Dermis microvascular lymphatic vessel endothelial cell (primary cell): Measurements from ENCODE around the gene ITGB4. TPM values are rescaled to one million over a fixed set of nuclear protein-coding genes. Genes with fewer than 3 reads are reported as not detected.
"Not testable (repeated sequence)": the region's sequence is repeated elsewhere in the genome, so short reads cannot be mapped to it uniquely, and the experiment has no call there.

Experiments
- DNase-seq, 2 donors: peaks; one replicate each; pipeline versions ENCODE4 v3.0.0 to v3.0.0-alpha.2; 2010; ENCODE audit warnings: low read depth in 2 of 2
- total RNA-seq: library from RNA; depleted of rRNA; stranded (reverse); fragments of >200 nt; gene quantifications from 2 replicates; pipeline ENCODE4 v1.2.1, GENCODE V29; 2014

ITGB4 gene
- total RNA-seq, 1 donor from 2014 or later, result 37.6 TPM

DNA sequence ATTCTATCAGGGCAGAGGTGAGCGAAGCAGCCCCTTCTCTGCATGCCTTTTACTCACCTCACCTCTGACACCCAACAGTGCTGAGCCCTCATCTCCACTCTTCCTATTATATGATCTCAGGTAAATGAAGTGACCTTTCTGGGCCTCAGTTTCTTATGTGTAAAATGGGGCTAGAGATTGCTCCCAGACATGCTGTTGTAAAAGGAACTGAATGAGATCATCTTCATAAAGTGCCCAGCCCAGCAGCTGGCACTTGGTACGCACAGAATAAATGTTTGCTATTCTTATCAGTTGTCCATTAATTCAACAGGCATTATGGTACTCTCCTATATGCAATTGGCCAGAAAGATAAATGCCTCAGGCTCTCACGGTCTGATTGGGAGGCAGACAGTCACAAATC is 48.3 kb downstream of the ITGB4 start:
- DNase-seq, result no peak

DNA sequence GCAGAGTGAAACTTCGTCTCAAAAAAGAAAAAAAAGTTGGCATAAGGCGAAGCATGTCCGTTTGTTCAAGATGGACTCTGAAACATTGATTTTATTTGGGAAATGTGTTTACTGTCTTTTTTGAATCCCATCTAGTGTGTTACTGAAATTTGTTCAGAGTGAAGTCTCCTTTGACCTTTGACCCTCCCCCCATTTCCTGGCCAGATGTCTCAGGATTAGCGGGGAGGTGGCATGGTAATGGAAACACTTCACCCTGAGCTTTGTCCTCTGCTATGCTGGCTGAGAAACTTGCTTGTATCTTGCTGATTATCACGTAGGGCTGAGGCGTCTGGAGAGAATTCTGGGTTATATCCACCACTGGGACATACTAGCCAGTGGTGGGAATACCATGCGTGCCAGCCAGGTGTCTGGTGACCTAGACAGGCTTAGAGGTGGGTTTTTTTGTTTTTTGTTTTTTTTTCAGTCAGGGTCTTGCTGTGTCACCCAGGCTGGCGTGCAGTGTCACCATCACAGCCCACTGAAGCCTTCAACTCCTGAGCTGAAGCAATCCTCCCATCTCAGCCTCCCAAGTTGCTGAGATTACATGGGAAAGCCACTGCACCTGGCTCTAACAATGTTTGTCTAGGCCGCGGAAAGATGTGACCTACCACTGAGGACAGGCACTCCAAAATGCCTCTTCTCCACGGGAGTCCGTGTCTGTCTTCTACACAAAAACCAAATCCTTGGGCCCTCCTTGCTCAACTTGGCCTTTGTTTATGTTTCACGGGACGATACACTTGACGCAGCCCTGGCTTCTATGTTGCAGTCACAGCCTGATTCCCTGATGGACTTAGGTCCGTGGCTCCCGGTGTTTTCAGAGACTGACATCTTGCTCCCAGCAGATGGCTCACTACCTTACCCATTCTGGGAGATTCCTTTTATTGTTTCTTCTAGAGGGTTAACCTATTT is 50.3 kb downstream of the ITGB4 start:
- DNase-seq, result peak in 1 of 2 donors; percentile 52

DNA sequence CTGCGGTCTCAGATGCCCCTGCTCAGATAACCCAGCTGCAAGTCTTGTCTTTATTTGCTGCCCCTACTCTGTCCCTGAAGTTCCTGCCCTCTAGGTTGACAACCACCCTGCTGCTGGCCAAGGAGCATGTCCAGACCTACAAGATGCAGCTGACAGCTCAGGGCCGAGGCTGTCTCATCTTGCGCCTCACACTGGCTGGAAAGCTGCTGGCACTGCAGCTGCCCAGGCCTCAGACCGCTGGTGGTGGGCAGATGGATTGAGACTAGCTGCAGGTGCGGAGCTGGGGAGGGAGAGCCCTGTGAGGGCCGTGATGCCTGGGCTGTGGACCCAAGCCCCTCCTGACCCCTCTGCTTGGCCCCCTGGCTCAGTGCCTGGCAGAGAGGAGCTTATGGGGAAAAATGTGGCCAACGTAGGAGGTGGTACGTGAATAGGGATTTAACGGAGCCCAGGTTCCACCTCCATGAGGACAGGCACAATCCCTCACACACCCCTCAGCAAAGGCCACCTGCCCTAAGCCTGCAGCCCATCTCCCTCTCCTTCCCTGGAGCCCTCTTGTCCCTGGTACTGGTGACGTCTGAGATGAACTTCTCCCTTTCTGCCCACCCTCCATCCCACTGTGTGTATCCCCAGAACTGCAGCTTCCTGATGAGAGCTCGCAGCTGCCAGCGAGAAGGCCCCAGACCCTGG is 52.0 kb downstream of the ITGB4 start:
- DNase-seq, result no peak

DNA sequence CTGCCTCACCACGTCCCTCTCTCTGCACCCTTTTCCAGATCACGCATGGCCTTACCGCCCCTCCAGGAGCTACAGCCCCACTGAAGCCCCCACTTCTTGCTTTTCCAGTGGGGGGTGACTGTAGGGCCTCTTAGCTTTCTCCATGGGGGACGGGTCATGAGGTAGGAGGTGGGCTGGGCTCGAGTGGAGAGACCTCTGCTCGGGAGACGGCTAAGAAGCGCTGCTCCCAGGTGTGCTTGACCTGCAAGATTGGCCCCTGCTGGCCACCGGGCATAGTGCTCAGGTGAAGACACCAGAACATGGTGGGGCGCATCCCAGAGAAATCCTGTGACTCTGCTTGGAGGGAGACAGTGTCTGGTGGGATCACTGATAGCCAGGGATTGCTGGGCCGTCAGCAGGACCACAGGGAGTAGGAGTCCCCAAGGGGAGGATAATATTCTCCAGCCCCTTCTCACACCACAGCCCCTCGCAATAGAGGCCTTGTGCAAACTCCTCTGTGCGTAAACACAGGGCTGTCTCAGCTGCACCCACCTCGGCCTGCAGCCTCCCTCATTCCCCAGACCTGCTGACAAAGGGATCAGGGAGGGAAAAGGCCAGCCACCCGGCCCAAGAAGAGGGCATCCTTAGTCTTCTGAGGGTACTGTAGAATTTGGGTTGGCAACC is 52.7 kb downstream of the ITGB4 start:
- no peak for DNase-seq

DNA sequence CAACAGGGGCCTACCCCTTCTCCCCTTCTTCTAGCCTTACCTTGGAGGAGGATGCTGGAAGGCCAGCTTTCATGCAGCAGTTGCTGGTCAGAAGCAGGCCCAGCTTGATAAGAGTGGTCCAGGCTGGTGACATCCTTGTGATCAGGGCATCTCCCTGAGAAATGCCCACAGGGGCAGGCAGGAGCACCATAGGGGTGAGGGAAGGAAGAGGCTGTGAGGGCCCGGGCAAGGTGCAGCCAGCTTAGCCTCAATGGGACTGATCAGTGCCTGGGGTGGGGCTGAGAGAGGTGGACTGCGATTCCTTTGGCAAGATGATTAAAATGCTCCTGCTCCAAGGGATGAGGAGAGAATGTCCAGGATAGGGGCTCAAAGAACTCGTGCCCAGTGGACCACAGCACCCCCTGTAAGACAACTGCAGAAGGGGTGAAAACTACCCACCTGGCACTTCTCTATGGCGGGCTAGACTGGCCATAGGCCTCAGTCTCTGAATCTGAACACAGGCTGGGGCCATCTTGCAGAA is 53.3 kb downstream of the ITGB4 start:
- no peak for DNase-seq

DNA sequence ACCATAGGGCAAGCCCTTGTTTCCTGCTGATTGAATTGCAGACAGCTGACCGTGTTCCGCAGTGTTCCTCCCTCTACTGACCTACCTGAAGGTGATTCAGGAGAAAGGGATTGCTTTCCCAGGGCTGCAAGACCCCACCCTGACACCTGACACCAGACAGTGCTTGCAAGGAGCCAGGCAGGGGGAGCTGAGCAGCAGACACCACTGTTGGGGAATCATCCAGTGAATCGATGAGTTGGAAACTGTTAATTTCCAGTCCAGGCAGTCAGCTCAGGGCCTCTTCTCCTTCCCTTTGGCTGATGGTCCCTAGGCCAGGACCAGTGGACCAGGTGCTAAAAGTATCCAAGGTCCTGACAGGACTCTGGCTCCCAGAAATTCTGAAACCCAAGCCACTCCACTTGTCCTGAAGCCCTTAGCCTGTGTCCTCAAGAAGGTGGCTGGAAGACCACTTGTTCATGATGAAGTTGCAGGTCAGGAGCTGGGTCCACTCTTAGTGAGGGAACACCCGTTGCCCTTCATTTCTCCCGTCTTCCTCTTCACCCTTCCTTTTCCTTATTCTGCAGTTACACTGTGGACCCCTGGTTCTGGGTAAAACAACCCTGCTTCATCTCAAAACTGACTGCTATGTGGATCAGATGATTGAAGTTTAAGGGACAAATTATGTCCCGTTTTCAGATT is 53.9 kb downstream of the ITGB4 start:
- DNase-seq, result peak in 1 of 2 donors; percentile 28

DNA sequence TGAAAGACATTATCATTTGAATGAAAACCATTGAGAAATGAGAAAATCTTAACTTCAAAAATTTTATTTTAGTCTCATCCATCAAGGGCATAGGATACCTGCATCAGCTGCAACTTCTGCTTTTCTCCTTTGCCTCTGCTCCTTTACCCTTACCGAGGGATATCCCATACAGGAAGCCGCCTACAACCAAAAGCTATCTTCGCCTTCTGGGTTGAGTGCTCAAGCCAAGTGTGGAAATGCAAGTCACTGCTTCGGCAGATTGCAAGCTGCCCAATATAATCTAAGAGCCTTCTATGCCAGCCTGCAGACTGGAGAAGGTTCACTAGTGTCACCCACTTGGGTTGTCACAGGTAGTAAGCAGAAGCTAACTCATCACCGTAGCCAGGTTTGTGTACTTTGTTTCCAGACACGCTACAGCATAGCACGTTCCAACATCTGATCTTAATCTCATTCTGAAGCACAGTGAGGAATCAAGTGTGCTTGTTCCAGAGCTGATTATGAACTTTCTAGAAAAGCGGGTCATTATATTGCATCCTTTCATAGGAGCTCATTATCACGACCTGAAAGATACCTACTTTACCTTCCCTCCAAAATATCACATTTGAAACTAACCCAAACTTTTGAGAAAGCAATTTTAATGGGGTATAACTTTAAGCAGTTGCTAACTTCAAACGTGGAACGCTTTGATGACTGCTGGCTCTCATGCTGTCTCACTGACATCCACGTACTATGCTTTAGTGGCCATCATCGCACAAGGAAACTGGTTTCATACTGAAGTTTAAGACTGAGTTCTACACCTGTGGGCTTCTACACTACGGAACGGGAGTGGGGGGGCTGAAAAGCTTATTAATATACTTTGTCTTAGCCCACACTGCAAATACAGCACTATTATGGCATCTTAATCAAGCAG is 55.4 kb downstream of the ITGB4 start:
- no peak for DNase-seq

DNA sequence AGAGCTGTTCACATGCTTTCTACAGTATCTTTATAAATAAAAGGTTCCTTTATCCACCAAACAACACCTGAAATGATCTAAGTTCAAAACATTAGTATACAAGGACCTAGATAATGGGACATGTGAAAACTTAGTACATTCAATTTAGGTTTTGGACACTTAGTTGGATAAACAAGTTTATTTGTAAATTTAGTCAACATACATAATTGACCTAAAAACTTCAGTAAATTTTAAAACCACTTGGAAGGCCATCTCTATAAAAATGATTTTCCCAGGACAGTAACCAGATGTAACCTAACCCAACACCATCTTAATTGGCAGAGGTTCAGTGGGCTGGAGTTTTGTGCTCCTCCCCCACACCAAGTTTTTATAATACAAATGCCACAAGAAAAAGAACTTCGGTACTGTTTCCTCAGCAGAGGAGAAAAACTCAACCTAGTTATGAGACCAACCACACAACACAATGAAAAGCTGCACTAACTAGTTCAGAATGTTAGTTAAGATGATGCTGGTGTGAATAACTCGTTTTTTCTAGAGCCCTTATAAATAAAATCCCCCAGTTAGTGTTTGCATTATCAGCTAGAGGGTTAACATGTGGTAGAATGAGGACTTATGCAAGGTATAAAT is 56.1 kb downstream of the ITGB4 start:
- DNase-seq, result no peak

DNA sequence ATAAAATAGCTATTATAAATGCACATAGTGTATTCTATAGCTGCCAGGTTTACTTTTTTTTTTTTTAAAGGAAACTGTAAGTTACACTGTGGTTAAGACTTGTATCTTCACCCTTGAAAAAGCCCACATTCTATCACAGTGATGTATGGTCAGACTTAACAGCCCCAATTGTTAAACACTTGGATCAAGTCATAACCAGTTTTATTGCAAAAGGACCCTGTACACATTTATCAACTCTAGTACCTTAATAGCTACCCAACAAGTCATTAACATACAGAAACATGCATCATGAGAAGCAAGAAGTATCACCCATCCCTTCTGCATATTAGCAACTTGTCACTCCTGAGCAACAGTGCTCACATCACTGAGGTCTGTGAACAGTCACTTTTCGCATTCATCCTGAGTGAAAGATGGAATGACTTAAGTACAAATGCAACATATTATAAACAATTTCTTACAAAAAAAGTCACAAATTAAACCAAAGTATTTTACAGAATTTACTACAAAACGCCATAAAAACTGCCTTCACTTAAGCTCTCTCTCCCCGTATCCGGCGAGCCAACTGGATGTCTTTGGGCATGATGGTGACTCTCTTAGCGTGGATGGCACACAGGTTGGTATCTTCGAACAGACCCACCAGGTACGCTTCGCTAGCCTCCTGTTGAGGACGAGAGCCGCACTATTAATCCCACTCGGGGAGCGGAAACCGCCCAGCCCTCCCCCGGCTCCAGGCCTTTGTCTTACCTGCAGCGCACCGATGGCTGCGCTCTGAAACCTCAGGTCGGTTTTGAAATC is 57.0 kb downstream of the ITGB4 start:
- not testable (repeated sequence) for DNase-seq

DNA sequence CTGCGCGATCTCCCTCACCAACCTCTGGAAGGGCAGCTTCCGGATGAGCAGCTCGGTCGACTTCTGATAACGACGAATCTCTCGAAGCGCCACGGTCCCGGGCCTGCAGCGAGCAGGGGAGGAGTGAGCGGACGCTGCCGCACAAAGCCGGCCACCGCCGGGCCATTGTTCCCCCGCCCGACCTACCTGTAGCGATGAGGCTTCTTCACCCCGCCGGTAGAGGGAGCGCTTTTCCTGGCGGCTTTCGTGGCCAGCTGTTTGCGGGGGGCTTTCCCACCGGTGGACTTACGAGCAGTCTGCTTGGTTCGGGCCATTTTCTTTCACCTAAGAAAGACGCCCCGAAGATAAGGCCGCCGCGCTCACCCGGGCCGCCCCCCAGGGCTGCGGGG is 57.6 kb downstream of the ITGB4 start:
- no peak for DNase-seq

DNA sequence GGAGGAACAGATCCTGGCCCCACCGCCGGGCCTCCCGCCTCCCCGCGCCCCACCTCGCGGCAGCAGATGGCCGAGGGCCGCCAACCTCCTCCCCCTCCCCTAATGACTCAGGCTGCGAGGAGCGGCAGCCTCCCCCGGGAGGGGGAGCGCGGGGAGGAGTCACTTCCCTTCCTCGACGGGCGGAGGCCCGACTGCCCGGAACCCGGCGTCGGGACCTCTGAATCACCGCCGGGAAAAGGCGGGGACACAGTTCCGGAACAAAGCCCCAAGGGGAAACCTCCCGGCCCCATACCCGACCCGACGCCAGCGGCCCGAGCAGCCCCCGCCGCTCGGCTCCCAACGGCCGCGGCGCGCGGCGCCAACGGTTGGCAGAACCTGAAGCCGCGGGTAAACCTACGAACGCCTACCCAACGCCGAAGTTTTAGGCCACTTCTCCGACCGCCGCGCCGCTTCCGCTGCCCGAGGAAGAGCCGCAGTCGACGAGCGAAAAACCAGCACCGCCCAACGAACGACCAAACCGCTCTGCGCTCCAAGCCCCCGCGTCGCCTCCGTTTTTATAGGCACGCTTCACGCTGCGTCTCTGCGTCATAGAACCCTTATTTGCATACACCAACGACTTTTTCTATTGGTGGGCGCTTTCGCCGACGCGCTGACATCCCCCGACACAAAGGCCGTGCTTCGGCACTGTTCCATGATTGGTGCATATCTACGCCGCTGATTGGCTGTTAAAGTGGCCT is 58.2 kb downstream of the ITGB4 start:
- DNase-seq, result peak; percentile 100

DNA sequence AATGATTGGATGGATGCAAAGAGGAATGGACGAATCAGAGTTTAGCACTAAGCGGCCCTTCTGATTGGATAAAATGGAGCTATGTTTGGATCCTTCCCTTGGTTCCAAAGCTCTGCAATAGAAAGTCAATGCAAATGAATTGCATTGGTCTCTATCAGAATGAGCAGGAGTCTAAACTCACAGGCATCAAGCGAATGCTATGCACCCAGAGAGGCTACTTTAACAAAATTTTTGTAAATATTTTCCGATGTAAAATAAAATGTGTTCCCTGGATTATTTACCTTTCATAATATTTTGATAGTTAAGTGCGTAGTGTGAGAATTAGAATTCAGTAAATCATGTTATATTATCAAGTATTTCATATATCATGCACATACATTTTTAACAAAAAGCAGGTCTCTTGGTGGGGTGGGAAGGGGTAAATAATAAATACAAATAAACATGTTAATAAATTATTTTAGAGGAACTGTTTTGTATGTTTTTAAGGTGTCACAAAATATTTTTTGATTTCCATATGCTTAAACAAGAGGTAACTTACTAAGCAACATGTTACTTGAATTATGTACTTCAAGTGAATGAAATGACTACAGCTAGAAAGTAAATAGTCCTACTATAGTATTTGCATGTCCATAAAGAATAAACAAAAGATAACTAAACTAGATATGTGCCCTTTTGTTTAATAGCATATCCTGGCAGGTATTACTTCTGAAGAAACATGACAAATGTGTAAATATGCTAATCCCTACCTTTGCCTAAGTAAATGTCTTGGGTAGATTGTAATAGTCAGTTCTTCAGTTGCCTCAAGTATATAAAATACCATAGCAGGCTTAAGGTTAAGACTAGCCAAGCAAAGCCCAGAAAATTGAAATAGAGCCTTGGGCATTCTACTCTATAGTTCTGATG is 59.0 kb downstream of the ITGB4 start:
- no peak for DNase-seq

DNA sequence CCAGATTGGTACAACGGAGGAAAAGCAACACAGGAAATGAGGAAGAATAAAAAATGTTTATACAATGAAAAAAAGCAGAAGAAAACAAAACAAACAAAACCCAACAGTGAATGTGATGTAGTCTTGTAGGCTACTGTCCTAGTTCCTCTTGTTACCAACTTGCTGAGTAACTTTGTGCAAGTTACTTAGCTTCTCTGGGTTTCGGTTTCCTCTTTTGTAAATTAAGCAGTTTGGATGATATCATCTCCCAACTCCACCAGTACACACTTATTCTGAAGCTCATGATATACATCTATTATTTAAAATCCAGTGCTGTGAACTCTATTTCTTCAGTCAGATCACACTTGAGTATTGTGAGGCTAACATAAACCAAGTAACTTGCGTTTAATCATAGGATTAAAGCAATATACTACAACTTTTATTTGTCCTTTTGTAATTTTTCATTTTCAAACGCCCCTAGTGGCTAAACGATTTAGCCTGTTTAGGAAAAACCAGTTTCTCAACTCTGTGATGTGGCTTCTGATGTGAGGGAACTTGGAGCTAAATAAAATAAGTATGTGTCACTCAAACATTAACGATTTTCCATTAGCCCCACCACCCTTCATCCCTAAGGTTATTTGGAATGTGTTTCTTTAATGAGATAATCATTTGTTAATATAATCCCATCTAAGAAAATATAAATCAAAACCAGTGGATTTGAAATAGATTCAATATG is 62.0 kb downstream of the ITGB4 start:
- peak; percentile 68 to 83 for DNase-seq

DNA sequence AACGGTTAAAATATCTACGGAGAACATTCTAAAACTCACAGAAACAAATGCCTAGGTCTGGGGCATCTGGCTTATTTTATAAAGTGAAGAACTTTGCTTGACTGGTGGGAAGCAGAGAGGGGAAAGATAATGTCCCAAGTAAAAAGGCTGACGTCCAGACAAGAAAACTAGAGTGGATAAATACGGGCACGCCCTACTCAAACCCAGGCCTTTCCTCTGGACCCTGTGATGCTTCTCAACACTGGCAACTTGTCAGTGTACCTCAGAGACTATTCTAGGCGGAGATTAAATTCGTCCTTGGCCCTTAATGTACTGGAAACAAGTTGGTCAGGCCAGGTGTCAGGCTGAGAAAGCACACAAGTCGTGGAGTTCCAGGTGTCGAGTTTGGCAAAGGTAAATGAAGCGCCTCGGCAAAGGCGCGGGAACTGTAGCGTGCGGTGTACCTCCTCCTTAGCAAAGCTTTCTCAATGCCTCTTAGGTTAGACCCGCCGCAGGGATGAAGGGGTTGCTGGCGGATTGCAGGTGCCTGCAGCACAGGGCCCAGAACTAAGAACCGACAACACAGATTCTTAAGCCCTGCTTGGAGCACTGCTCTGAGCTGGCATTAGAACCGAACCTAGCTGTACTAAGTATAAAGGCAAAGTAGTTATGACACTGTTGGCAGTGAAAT is 62.7 kb downstream of the ITGB4 start:
- no peak for DNase-seq

DNA sequence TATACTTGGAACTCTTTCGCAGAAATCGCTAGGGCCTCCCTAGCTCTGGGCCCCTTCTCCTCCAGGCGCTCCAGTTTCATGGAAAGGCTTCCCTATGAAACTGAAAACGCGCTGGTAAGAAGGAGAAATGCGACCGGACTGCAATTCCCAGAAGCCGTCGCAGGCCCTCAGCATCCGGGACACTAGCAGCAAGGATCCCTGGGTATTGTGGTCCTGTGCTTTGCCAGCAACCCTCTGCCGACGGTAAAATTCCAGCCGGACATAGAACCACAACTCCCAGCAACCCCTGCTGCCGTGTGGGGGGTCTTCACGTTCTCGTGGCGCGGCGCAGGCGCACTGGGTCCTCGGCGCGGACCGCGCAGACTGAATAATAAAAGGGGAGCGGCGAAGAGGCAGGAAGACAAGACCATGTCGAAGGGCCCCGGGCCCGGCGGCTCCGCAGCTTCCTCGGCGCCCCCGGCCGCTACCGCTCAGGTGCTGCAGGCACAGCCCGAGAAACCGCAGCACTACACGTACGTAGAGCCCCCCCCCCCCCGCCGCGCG is 63.3 kb downstream of the ITGB4 start, which contains the start of gene UNK:
Gene UNK (plus strand): TSS at position 334 of the 543 bp plus-strand sequence. CDS start 75 bp downstream, at position 409.
- peak; percentile 100 for DNase-seq
